ENCODE results near the gene HMGB1. TPM values are rescaled to one million over a fixed set of nuclear protein-coding genes. Genes with fewer than 3 reads are reported as not detected.

HMGB1 gene
- total and polyA plus RNA-seq, 4 donors: 296 to 749 (median 585) TPM

- H3K4me1 ChIP-seq (ENCODE audit: control insufficient read depth, insufficient read depth, low read length): no peaks in the 10 kb centered on the region
- H3K27me3 ChIP-seq (ENCODE audit: control insufficient read depth, insufficient read depth, low read length): no peaks in the 10 kb centered on the region
- no peaks in the 10 kb centered on the region for H3K36me3 ChIP-seq (ENCODE audit: control insufficient read depth, insufficient read depth, low read length)
- no peak overlapping the region for H3K4me3 ChIP-seq (ENCODE audit: low read depth, low read length)
- no CpG with 5 or more reads among the region's 4 CpGs for WGBS (ENCODE audit: insufficient coverage)
- H3K27ac ChIP-seq (ENCODE audit: low read depth, low read length): no peak overlapping the region
- no peaks in the 10 kb centered on the region for H3K9me3 ChIP-seq (ENCODE audit: control insufficient read depth, insufficient read depth, low read length)
- no peak for DNase-seq (ENCODE audit: low read depth in 4 of 6, low spot score in 6 of 6)
Measured at GRCh38 chr13:30493658-30494381, 28.1 kb upstream of the HMGB1 start.

- 91% methylated on average over 3 of the region's 3 CpGs for WGBS (ENCODE audit: insufficient coverage)
- Histone ChIP-seq H3K9me3 (ENCODE audit: control insufficient read depth, insufficient read depth, low read length) (no peaks in the 10 kb centered on the region), H3K4me3 (ENCODE audit: low read depth, low read length) (no peak overlapping the region), H3K27ac (ENCODE audit: low read depth, low read length) (no peak overlapping the region), H3K36me3 (ENCODE audit: control insufficient read depth, insufficient read depth, low read length) (no peaks in the 10 kb centered on the region), H3K27me3 (ENCODE audit: control insufficient read depth, insufficient read depth, low read length) (no peaks in the 10 kb centered on the region), H3K4me1 (ENCODE audit: control insufficient read depth, insufficient read depth, low read length) (peaks cover 3% of the 10 kb centered on the region)
- no peak for DNase-seq (ENCODE audit: low read depth in 4 of 6, low spot score in 6 of 6)
Measured at GRCh38 chr13:30487075-30487470, 21.3 kb upstream of the HMGB1 start.

DNA sequence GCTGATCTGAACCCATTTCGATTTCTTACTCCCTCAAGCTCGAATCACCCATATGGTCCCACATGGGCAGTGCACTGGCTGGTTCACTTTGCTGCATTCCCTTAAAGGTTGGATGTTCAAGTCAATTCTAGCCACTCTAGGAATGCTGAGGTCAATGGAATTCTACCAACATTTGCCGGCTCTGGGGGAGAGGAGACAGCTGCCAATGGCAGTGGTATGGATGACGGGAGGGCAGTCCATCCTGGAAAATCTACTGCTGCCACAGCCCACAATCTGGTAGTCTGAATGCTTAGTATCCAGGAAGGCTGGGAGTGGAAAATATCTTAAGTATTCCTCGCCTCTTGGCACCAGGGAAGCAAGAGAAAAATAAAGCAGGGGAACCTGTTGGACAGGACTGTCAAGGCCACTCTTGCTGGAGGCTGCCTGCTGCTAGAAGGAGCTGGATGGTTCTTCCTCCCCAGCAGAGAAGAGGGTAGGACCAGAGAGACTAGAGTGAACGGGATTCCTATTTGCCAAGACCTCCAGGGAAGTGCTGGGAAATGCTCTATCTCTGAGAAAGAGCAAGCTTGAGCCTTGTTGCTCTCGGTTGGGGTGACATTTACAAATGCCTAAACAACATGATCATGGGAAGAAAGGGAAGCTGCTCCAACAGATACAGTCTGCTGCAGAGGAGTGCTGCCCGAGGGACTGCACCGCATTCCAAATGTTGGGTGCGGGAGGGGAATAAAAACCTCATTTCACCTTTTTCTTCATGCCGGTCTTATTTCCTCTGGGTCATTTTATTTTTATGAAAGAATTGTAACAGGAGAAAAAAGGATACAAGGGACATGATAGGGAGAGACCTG is 20.7 kb upstream of the HMGB1 start:
- 69% methylated on average over 5 of the region's 11 CpGs for WGBS (ENCODE audit: insufficient coverage)
- no peaks in the 10 kb centered on the region for H3K27me3 ChIP-seq (ENCODE audit: control insufficient read depth, insufficient read depth, low read length)
- no peaks in the 10 kb centered on the region for H3K36me3 ChIP-seq (ENCODE audit: control insufficient read depth, insufficient read depth, low read length)
- no peak overlapping the region for H3K27ac ChIP-seq (ENCODE audit: low read depth, low read length)
- DNase-seq (ENCODE audit: low read depth in 4 of 6, low spot score in 6 of 6): peak in 1 of 6 donors; percentile 10
- no peaks in the 10 kb centered on the region for H3K9me3 ChIP-seq (ENCODE audit: control insufficient read depth, insufficient read depth, low read length)
- H3K4me3 ChIP-seq (ENCODE audit: low read depth, low read length): no peak overlapping the region
- H3K4me1 ChIP-seq (ENCODE audit: control insufficient read depth, insufficient read depth, low read length): peaks cover 3% of the 10 kb centered on the region

DNA sequence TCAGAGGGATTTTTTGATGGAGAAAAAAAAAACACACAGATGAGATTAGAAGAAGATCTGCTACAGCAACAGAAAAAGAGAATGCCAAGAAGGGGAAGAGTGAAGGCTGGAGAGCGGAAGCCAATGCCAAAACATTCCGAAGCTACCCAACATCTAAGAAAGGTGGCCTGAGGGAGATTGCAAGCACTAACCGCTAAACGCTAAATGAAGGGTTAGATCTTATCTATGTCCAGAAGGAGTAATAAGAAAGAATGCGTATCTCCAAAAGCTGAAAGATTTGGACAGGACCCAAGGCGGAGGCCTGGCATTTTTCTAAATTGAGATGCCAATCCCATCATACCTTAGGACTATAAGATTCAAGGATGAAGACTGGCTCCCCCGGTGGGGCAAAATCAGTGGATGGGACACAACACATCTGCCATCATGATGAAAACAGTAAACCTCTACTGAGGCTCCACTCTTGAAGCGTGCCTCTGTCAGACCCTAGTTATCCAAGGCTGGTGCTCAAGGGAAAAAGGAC is 15.6 kb upstream of the HMGB1 start:
- no peak overlapping the region for H3K27ac ChIP-seq (ENCODE audit: low read depth, low read length)
- no peak for DNase-seq (ENCODE audit: low read depth in 4 of 6, low spot score in 6 of 6)
- H3K4me1 ChIP-seq (ENCODE audit: control insufficient read depth, insufficient read depth, low read length): peaks cover 5% of the 10 kb centered on the region
- H3K4me3 ChIP-seq (ENCODE audit: low read depth, low read length): no peak overlapping the region
- WGBS (ENCODE audit: insufficient coverage): 94% methylated on average over 3 of the region's 8 CpGs
- no peaks in the 10 kb centered on the region for H3K36me3 ChIP-seq (ENCODE audit: control insufficient read depth, insufficient read depth, low read length)
- H3K27me3 ChIP-seq (ENCODE audit: control insufficient read depth, insufficient read depth, low read length): no peaks in the 10 kb centered on the region
- H3K9me3 ChIP-seq (ENCODE audit: control insufficient read depth, insufficient read depth, low read length): no peaks in the 10 kb centered on the region

- H3K4me3 ChIP-seq (ENCODE audit: low read depth, low read length): no peak overlapping the region
- no peak overlapping the region for H3K27ac ChIP-seq (ENCODE audit: low read depth, low read length)
- WGBS (ENCODE audit: insufficient coverage): 85% methylated on average over 5 of the region's 6 CpGs
- no peaks in the 10 kb centered on the region for H3K36me3 ChIP-seq (ENCODE audit: control insufficient read depth, insufficient read depth, low read length)
- no peak for DNase-seq (ENCODE audit: low read depth in 4 of 6, low spot score in 6 of 6)
- no peaks in the 10 kb centered on the region for H3K27me3 ChIP-seq (ENCODE audit: control insufficient read depth, insufficient read depth, low read length)
- H3K4me1 ChIP-seq (ENCODE audit: control insufficient read depth, insufficient read depth, low read length): peaks cover 5% of the 10 kb centered on the region
- H3K9me3 ChIP-seq (ENCODE audit: control insufficient read depth, insufficient read depth, low read length): no peaks in the 10 kb centered on the region
Measured at GRCh38 chr13:30480292-30480950, 14.7 kb upstream of the HMGB1 start.

GRCh38 chr13:30479883-30480219 is 14.1 kb upstream of the HMGB1 start:
- no CpG with 5 or more reads among the region's 1 CpG for WGBS (ENCODE audit: insufficient coverage)
- DNase-seq (ENCODE audit: low read depth in 4 of 6, low spot score in 6 of 6): no peak

GRCh38 chr13:30479154-30479882 is 13.6 kb upstream of the HMGB1 start:
- peaks cover 5% of the 10 kb centered on the region for H3K4me1 ChIP-seq (ENCODE audit: control insufficient read depth, insufficient read depth, low read length)
- H3K9me3 ChIP-seq (ENCODE audit: control insufficient read depth, insufficient read depth, low read length): no peaks in the 10 kb centered on the region
- H3K4me3 ChIP-seq (ENCODE audit: low read depth, low read length): no peak overlapping the region
- no peak for DNase-seq (ENCODE audit: low read depth in 4 of 6, low spot score in 6 of 6)
- H3K36me3 ChIP-seq (ENCODE audit: control insufficient read depth, insufficient read depth, low read length): no peaks in the 10 kb centered on the region
- WGBS (ENCODE audit: insufficient coverage): 56% methylated on average over 4 of the region's 5 CpGs
- H3K27ac ChIP-seq (ENCODE audit: low read depth, low read length): no peak overlapping the region
- H3K27me3 ChIP-seq (ENCODE audit: control insufficient read depth, insufficient read depth, low read length): no peaks in the 10 kb centered on the region

More at GRCh38 chr13:30479883-30480219, 14.1 kb upstream of the HMGB1 start:
- Histone ChIP-seq H3K36me3 (ENCODE audit: control insufficient read depth, insufficient read depth, low read length) (no peaks in the 10 kb centered on the region), H3K27ac (ENCODE audit: low read depth, low read length) (no peak overlapping the region), H3K4me3 (ENCODE audit: low read depth, low read length) (no peak overlapping the region), H3K9me3 (ENCODE audit: control insufficient read depth, insufficient read depth, low read length) (no peaks in the 10 kb centered on the region), H3K4me1 (ENCODE audit: control insufficient read depth, insufficient read depth, low read length) (peaks cover 5% of the 10 kb centered on the region), H3K27me3 (ENCODE audit: control insufficient read depth, insufficient read depth, low read length) (no peaks in the 10 kb centered on the region)

GRCh38 chr13:30477346-30478195 is 11.8 kb upstream of the HMGB1 start:
- no peak overlapping the region for H3K4me3 ChIP-seq (ENCODE audit: low read depth, low read length)
- no peak for DNase-seq (ENCODE audit: low read depth in 4 of 6, low spot score in 6 of 6)
- 39% methylated on average over 1 of the region's 4 CpGs for WGBS (ENCODE audit: insufficient coverage)
- no peaks in the 10 kb centered on the region for H3K27me3 ChIP-seq (ENCODE audit: control insufficient read depth, insufficient read depth, low read length)
- no peaks in the 10 kb centered on the region for H3K36me3 ChIP-seq (ENCODE audit: control insufficient read depth, insufficient read depth, low read length)
- H3K27ac ChIP-seq (ENCODE audit: low read depth, low read length): no peak overlapping the region
- H3K9me3 ChIP-seq (ENCODE audit: control insufficient read depth, insufficient read depth, low read length): no peaks in the 10 kb centered on the region
- H3K4me1 ChIP-seq (ENCODE audit: control insufficient read depth, insufficient read depth, low read length): peaks cover 5% of the 10 kb centered on the region
